ENCODE results near the gene PRKCQ.

GRCh38 chr10:6491841-6492609 is 88.1 kb downstream of the PRKCQ start:
- TF ChIP-seq CTCF (IDR thresholded peaks at IDR 0.05) (no peak), POLR2A (IDR thresholded peaks at IDR 0.05) (no peak)

All from Peyer's patch (tissue), 4 donors.